Endothelial cell of umbilical vein (primary cell): ENCODE data around the gene AKT2. TPM values are rescaled to one million over a fixed set of nuclear protein-coding genes. Genes with fewer than 3 reads are reported as not detected.

ENCODE experiments used
- BruUV-seq: library from RNA; stranded (reverse); fragments of 400-500 nt; replicated peaks from 2 replicates; lab custom pipeline; 2021; lab: Mats Ljungman, UMichigan
- CTCF ChIA-PET: fragments of 300-600, 350-600 bp; sonication (Branson Sonifier 250); formaldehyde crosslinking; loops from one replicate; lab custom pipeline; 2021; ENCODE audit warnings: antibody characterized with exemption, inconsistent platforms; lab: Charles Lee
- POLR2A ChIA-PET: fragments of 300-600, 350-600 bp; sonication (Branson Sonifier 250); formaldehyde crosslinking; loops from one replicate; lab custom pipeline; 2021; ENCODE audit warnings: antibody characterized with exemption, inconsistent platforms; lab: Charles Lee
- DNase-seq: peaks from one replicate; pipeline ENCODE4 v3.0.0-alpha.2; 2011; ENCODE audit warnings: low read depth, low spot score
- FAIRE-seq: peaks from 2 replicates; lab custom pipeline; 2011; peaks lifted over from hg19 to GRCh38; lab: Jason Lieb, UNC
- H2AFZ ChIP-seq: 2 replicates; pipeline ENCODE4 v1.6.0; 2012; ENCODE audit warnings: low read depth, low read length, control low read depth, inconsistent platforms
- H3K27ac ChIP-seq: 2 replicates; pipeline ENCODE4 v1.5.1; 2011; ENCODE audit warnings: low read depth, mild to moderate bottlenecking, control low read depth, low read length, moderate library complexity; ENCODE audit not compliant: insufficient read depth
- H3K27me3 ChIP-seq, 2 experiments: 2 replicates each; pipeline versions ENCODE4 v1.6.0 to v1.6.1; 2011; ENCODE audit warnings: low read length in 2 of 2, mixed read lengths in 1 of 2; ENCODE audit not compliant: control insufficient read depth in 2 of 2, insufficient read depth in 2 of 2
- H3K36me3 ChIP-seq, 2 experiments: 2 replicates in 1 of 2; 3 replicates in 1 of 2; pipeline ENCODE4 v1.5.1; 2011; ENCODE audit warnings: low read length in 2 of 2, mild to moderate bottlenecking in 1 of 2, moderate library complexity in 1 of 2; ENCODE audit not compliant: control insufficient read depth in 2 of 2, insufficient read depth in 2 of 2; ENCODE audit errors: extremely low read depth in 1 of 2
- H3K4me1 ChIP-seq: 3 replicates; pipeline ENCODE4 v1.5.1; 2011; ENCODE audit warnings: mild to moderate bottlenecking, low read length; ENCODE audit not compliant: control insufficient read depth, insufficient read depth; ENCODE audit errors: extremely low read depth
- H3K4me2 ChIP-seq: 2 replicates; pipeline ENCODE4 v1.6.1; 2011; ENCODE audit warnings: low read length, control low read depth, mixed read lengths; ENCODE audit not compliant: insufficient read depth
- H3K4me3 ChIP-seq, 3 experiments: fragments of 200-600 bp in 1 of 3; sonication (generic), shearing (Covaris generic) in 1 of 3; replicated peaks in 1 of 3; 2 replicates each; pipeline ENCODE4 v1.5.1; 2011 to 2016; ENCODE audit warnings: control low read depth in 3 of 3, low read length in 3 of 3, mild to moderate bottlenecking in 2 of 3, inconsistent platforms in 1 of 3, low read depth in 1 of 3, moderate library complexity in 1 of 3; ENCODE audit not compliant: insufficient read depth in 1 of 3
- H3K79me2 ChIP-seq: 2 replicates; pipeline ENCODE4 v1.6.0; 2012; ENCODE audit warnings: low read length, inconsistent platforms; ENCODE audit not compliant: control insufficient read depth, insufficient read depth
- H3K9ac ChIP-seq: replicated peaks from 2 replicates; pipeline ENCODE3; 2011; ENCODE audit warnings: low read length, control low read depth; ENCODE audit not compliant: insufficient read depth; ENCODE audit errors: extremely low read depth
- H3K9me1 ChIP-seq: replicated peaks from 3 replicates; pipeline ENCODE4 v1.6.0; 2011; ENCODE audit warnings: mild to moderate bottlenecking, low read length; ENCODE audit not compliant: control insufficient read depth, insufficient read depth; ENCODE audit errors: extremely low read depth
- H3K9me3 ChIP-seq: replicated peaks from 2 replicates; pipeline ENCODE4 v1.5.1; 2012; ENCODE audit warnings: low read length, inconsistent platforms; ENCODE audit not compliant: control insufficient read depth, insufficient read depth
- H4K20me1 ChIP-seq: replicated peaks from 2 replicates; pipeline ENCODE3; 2011; ENCODE audit warnings: mild to moderate bottlenecking, low read length; ENCODE audit not compliant: control insufficient read depth, insufficient read depth; ENCODE audit errors: extremely low read depth
- EZH2 ChIP-seq: IDR thresholded peaks from 2 replicates; pipeline ENCODE4 v1.6.1; 2012; ENCODE audit warnings: borderline replicate concordance, low read depth, mild to moderate bottlenecking, moderate library complexity, low read length, inconsistent platforms; ENCODE audit not compliant: severe bottlenecking
- FOS ChIP-seq: IDR thresholded peaks from 2 replicates; pipeline ENCODE4 v1.6.1; 2011; ENCODE audit warnings: mild to moderate bottlenecking, low read length, moderate library complexity, borderline replicate concordance; ENCODE audit not compliant: insufficient read depth
- GATA2 ChIP-seq: IDR thresholded peaks from 2 replicates; pipeline ENCODE4 v1.7.0; 2011; ENCODE audit warnings: low read depth, mild to moderate bottlenecking, moderate library complexity, mixed read lengths, low read length; ENCODE audit not compliant: insufficient read length, insufficient read depth
- JUN ChIP-seq: IDR thresholded peaks from 2 replicates; pipeline ENCODE4 v1.6.1; 2011; ENCODE audit warnings: borderline replicate concordance, low read depth; ENCODE audit not compliant: insufficient read length, insufficient read depth
- MYC ChIP-seq: IDR thresholded peaks from one replicate; pipeline ENCODE4 v1.6.1; 2011; ENCODE audit warnings: mild to moderate bottlenecking, low read depth, low read length
- POLR2A ChIP-seq: IDR thresholded peaks from 2 replicates; pipeline ENCODE4 v1.6.1; 2012; ENCODE audit warnings: low read depth, mild to moderate bottlenecking, control low read depth, low read length
- POLR2AphosphoS5 ChIP-seq: IDR thresholded peaks from 2 replicates; pipeline ENCODE4 v1.6.1; 2012; ENCODE audit warnings: low read depth, mild to moderate bottlenecking, control low read depth, low read length, moderate library complexity; ENCODE audit not compliant: insufficient read depth
- dilution Hi-C: fragments of 300-500 bp; cut with MboI; formaldehyde crosslinking; loops from one replicate; pipeline ENCODE4 v1.15.0; 2019; ENCODE audit warnings: low sequenced_read_pairs; ENCODE audit not compliant: extremely low pct_ligation_motif_present
- intact Hi-C: fragments of 100-400 bp; cut with micrococcal nuclease; formaldehyde crosslinking; loops from one replicate; pipeline ENCODE4 v1.10.0; 2022
- polyA plus RNA-seq, 4 experiments: library from polyadenylated mRNA; depleted of rRNA in 3 of 4; stranded (reverse) in 3 of 4; unstranded in 1 of 4; fragments of >200 nt; gene quantifications; 2 replicates each; pipeline versions ENCODE4 v1.2.1 to v1.2.3, GENCODE V29; 2011 to 2012; ENCODE audit warnings: missing spikeins in 1 of 4
- total RNA-seq: library from RNA; stranded (reverse); gene quantifications from 2 replicates; pipeline ENCODE4 v1.2.3, GENCODE V29; 2021
- TF ChIP-seq, protein P1 (sequence below): IDR thresholded peaks from 2 replicates; pipeline ENCODE4 v1.6.1; 2011; ENCODE audit not compliant: insufficient read depth, insufficient read length
- TF ChIP-seq, protein P2 (sequence below), 2 donors: IDR thresholded peaks; 1 replicate in 1 of 2; 2 replicates in 1 of 2; pipeline ENCODE4 v1.5.1; 2011; ENCODE audit warnings: low read length in 2 of 2, mild to moderate bottlenecking in 2 of 2, moderate library complexity in 2 of 2, control low read depth in 1 of 2, inconsistent platforms in 1 of 2, low read depth in 1 of 2; ENCODE audit not compliant: insufficient read depth in 1 of 2; ENCODE audit errors: extremely low read depth in 1 of 2

AKT2 gene
- total and polyA plus RNA-seq, 2 donors (not counting 3 experiments of a cell fraction or from before 2014, with no cell fraction given), result 65.2 to 69.8 TPM

DNA sequence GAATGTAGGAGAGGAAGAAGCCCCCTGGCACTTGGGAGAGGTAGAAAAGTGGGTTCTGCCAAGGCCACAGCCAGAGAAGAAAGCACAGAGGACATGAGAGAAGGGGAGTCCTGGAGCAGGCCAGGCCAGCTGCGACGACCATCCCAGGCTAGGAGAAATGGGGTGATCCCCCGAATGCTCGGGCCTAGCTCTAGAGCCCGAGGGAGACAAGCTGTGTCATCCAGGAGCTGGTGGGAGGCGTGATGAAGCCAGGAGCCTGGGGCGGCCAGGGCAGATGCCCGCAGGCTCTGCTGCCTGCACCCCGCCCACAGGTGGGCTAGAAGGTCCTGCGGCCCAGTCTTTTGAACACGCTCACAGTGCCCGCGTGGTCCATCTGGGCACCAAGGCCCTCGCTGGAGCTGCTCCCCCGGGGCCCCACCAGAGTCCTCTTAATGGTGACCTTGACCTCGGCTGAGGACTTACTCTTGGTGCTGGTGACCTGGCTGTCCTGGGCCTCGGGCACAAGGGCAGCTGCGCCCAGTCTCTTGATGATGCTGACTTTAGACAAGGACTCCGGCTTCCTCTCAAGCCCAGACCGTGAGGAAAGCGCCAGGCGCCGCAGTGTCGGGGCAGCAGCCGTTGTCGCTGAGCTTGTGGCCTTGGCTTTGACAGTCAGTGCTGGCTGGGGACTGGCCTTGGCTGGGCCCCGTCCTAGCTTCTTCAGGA is 36.6 kb upstream of the AKT2 start:
- H3K27me3 ChIP-seq, result no peaks in the 10 kb centered on the region
- dilution Hi-C loops (no loop called here), intact Hi-C loops (no loop called here)
- H4K20me1 ChIP-seq, result no peaks in the 10 kb centered on the region
- no peaks in the 10 kb centered on the region for H3K9me3 ChIP-seq
- no peak overlapping the region for H3K4me3 ChIP-seq
- ChIA-PET CTCF (interaction anchor here (1.0 to 1.4 kb wide), 3 partner anchors 15 to 26 kb away, joined by 3 to 7 read pairs (median 3); partner anchors contain the start of genes C19orf47 and PLD3), POLR2A (no interaction called here)
- H3K4me2 ChIP-seq, result no peak overlapping the region
- BruUV-seq, result no TSS peak
- no peak overlapping the region for H2AFZ ChIP-seq
- no peak overlapping the region for H3K27ac ChIP-seq
- DNase-seq, result no peak
- peaks cover 4% of the 10 kb centered on the region for H3K4me1 ChIP-seq
- no peak overlapping the region for H3K9ac ChIP-seq
- no peaks in the 10 kb centered on the region for H3K79me2 ChIP-seq
- no peaks in the 10 kb centered on the region for H3K9me1 ChIP-seq
- no peak for TF ChIP-seq JUN
- no peak for TF ChIP-seq POLR2AphosphoS5
- no peak for TF ChIP-seq EZH2
- TF ChIP-seq, protein P1, sequence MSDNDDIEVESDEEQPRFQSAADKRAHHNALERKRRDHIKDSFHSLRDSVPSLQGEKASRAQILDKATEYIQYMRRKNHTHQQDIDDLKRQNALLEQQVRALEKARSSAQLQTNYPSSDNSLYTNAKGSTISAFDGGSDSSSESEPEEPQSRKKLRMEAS, result no peak
- no peak for TF ChIP-seq MYC
- TF ChIP-seq GATA2, result no peak
- no peak for TF ChIP-seq FOS
- no peak for TF ChIP-seq POLR2A
- TF ChIP-seq, protein P2, sequence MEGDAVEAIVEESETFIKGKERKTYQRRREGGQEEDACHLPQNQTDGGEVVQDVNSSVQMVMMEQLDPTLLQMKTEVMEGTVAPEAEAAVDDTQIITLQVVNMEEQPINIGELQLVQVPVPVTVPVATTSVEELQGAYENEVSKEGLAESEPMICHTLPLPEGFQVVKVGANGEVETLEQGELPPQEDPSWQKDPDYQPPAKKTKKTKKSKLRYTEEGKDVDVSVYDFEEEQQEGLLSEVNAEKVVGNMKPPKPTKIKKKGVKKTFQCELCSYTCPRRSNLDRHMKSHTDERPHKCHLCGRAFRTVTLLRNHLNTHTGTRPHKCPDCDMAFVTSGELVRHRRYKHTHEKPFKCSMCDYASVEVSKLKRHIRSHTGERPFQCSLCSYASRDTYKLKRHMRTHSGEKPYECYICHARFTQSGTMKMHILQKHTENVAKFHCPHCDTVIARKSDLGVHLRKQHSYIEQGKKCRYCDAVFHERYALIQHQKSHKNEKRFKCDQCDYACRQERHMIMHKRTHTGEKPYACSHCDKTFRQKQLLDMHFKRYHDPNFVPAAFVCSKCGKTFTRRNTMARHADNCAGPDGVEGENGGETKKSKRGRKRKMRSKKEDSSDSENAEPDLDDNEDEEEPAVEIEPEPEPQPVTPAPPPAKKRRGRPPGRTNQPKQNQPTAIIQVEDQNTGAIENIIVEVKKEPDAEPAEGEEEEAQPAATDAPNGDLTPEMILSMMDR (IDR thresholded peaks at IDR 0.05; ENCODE audit: extremely low read depth in 1 of 2, insufficient read depth in 1 of 2, low read depth in 1 of 2, low read length in 2 of 2), result no peak
- FAIRE-seq, result no peak
- peaks cover 9 to 41% of the 10 kb centered on the region in 2 experiments for H3K36me3 ChIP-seq
